GM12864 (cell line): ENCODE data around the gene TPP2.

Experiments used
- DNase-seq: peaks from one replicate; pipeline ENCODE4 v3.0.0-alpha.2; 2011; ENCODE audit warnings: low read depth
- H3K4me3 ChIP-seq: 2 replicates; pipeline ENCODE4 v1.5.1; 2011; ENCODE audit warnings: mild to moderate bottlenecking, low read depth, low read length, control low read depth
- CTCF ChIP-seq: IDR thresholded peaks from 2 replicates; pipeline ENCODE4 v1.5.1; 2011; ENCODE audit warnings: low read depth, mild to moderate bottlenecking, moderate library complexity, low read length, control low read depth, inconsistent platforms; ENCODE audit errors: missing control alignments

Gene TPP2

DNA sequence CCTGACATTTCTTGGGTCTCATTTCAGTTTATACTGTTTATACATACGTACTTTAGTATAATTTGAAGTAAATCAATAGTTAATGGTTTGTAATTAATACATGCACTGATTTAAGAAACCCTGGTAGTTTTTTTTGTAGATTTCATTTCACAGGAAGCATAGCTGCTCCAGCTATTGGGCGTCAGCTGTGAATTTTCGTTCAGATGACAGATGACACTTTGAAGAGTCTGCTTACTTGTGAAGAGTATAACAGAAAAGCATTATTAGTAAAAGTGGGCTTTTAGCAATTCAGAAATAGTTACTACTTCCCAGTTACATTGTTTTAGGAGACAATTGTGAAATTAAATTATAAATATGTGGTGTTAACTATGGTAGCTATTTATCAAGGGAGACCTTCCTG, 53.7 kb downstream of the TPP2 start:
- DNase-seq: no peak
- TF ChIP-seq CTCF: no peak
- H3K4me3 ChIP-seq: no peak overlapping the region

DNA sequence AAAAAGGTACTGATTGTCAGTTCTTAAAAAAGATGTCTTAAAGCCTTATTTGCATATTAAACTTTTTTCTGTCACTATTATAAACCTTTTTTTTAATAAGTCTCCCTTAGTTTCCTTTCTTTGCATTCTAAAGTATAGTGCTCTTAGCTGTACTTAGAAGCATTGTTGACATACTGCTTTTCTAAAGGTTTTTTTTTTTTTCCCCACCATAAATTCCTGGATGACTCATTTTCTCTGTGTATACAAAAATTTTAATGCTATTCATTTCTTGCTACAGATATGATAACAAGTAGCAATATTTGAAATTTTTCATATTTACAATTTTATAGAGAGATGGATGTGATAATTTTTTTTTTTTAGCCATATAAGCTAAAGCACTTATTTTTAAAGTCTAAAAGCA, 54.6 kb downstream of the TPP2 start:
- H3K4me3 ChIP-seq: no peak overlapping the region
- no peak for TF ChIP-seq CTCF
- DNase-seq: no peak

DNA sequence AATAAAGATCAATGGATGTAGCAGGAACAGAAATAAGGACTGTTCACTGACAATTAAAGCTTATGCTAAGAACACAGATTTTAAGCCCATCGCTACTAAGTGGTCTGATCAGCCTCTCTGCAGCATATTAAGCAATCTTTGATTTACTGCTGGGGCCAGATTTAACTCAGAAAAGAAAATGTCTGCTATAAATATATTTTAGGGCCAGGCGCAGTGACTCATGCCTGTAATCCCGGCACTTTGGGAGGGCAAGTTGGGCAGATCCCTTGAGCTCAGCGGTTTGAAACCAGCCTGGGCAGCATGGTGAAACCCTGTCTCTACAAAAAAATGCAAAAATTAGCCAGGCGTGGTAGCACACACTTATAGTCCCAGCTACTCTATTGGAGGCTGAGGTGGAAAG, 55.1 kb downstream of the TPP2 start:
- TF ChIP-seq CTCF: no peak
- no peak for DNase-seq
- no peak overlapping the region for H3K4me3 ChIP-seq

GRCh38 chr13:102654756-102655155, 58.0 kb downstream of the TPP2 start:
- DNase-seq: no peak
- no peak for TF ChIP-seq CTCF
- H3K4me3 ChIP-seq: no peak overlapping the region

DNA sequence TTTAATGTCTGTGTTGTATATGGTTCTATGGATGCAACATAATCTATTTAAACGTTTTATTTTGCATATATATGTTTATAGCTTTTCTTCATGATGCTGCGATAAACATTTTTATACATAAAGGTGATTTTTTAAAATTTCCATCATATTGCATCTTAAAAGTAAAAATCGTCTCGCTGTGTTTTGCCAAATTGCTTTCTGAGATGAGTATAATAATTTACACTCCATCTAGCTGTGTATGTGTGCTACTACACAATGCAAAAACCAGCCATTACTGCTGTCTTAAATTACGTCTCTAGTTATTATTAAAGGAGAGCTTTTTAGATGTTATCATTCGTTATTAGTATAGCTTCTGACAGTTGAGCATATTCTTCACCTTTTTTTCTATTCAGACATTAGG, 60.8 kb downstream of the TPP2 start:
- no peak overlapping the region for H3K4me3 ChIP-seq
- DNase-seq: no peak
- TF ChIP-seq CTCF: no peak

DNA sequence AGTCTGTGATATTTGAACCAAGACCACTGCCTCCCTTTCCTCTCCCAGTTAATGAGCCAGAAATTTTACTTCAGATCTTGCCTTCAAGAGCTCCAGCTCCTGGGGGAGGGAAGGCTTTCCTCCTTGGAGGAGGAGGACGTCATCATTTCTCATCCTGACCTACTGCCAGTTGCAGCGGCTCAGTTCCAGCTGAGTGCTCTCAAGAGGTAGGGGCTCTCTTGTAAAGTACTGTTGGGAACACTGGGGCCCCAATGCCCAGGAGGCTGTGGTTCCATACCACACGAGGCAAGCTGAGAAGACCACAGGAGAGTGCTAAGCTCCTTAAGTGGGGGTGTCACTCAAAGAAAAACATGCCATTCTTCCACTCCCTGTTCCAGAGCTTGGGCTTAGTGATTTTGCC, 61.9 kb downstream of the TPP2 start:
- no peak for DNase-seq
- TF ChIP-seq CTCF: no peak
- no peak overlapping the region for H3K4me3 ChIP-seq

DNA sequence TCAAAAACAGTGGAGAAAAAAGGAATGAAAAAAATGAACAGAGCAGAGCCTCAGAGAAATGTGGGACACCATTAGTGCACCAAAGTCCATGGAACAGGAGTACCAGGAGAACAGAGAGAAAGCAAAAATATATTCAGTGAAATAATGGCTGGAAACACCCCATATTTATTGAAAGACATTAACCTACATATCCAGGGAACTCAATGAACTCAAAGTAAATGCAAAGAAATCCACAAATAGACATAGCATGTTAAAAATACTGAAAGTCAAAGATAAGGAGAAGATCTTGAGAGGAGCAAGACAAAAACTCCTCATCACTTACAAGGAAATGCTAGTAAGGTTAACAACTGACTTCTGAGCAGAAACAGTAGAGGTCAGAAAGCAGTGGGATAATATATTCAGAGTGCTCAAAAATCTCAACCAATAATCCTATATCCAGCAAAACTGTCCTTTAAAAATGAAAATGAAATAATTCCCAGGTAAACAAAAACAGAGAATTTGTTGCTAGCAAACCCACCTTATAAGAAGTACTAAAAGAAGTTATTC, 62.5 kb downstream of the TPP2 start:
- H3K4me3 ChIP-seq: no peak overlapping the region
- no peak for DNase-seq
- TF ChIP-seq CTCF: no peak
